22Rv1 (cell line): Measurements from ENCODE around the gene SLC15A3.

Experiments used
- H3K27ac ChIP-seq: fragments of 450-650 bp; 2 replicates; pipeline ENCODE4 v1.5.1; 2017
- ZFX ChIP-seq: fragments of 450-650 bp; IDR thresholded peaks from 2 replicates; pipeline ENCODE4 v1.6.1; 2017; ENCODE audit warnings: antibody characterized with exemption, borderline replicate concordance
- TF ChIP-seq, protein P1 (sequence below): fragments of 450-650 bp; IDR thresholded peaks from 2 replicates; pipeline ENCODE4 v1.5.1; 2017; ENCODE audit warnings: mild to moderate bottlenecking

SLC15A3 gene

GRCh38 chr11:60906132-60906972, 45.6 kb downstream of the SLC15A3 start, which contains the start of gene PRPF19:
Gene PRPF19, minus strand, starts transcription at chr11:60906585. Its CDS starts 203 bp downstream, at chr11:60906382.
- H3K27ac ChIP-seq = peak within 1 kb of the TSS; percentile 91

DNA sequence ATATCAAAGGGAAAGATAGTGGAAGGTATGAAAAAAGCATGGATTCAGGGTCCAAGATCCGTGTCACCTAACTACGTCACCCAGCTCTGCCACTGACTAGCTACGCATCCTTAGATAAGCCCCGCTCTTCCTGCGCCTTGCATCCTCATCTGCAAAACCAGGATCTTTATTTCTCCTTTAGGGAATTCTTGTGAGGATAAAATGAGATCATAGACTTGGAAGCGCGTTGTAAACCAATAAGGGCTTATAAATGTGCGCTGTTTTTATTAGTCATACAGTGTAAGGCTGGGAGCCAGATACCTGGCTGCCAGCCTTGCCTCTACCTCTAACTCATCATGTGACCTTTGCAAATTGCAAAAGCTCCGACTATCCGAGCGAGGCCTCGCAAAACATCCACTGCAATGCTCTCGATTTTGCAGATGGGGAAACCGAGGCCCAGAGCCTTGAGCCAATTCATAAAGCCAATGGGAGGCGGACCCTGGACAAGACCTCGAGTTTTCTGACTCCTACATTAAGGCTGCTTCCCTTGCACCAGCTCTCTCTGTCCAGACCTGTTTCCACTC, 46.3 kb downstream of the SLC15A3 start:
- TF ChIP-seq ZFX = no peak
- TF ChIP-seq, protein P1, sequence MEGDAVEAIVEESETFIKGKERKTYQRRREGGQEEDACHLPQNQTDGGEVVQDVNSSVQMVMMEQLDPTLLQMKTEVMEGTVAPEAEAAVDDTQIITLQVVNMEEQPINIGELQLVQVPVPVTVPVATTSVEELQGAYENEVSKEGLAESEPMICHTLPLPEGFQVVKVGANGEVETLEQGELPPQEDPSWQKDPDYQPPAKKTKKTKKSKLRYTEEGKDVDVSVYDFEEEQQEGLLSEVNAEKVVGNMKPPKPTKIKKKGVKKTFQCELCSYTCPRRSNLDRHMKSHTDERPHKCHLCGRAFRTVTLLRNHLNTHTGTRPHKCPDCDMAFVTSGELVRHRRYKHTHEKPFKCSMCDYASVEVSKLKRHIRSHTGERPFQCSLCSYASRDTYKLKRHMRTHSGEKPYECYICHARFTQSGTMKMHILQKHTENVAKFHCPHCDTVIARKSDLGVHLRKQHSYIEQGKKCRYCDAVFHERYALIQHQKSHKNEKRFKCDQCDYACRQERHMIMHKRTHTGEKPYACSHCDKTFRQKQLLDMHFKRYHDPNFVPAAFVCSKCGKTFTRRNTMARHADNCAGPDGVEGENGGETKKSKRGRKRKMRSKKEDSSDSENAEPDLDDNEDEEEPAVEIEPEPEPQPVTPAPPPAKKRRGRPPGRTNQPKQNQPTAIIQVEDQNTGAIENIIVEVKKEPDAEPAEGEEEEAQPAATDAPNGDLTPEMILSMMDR = no peak
- H3K27ac ChIP-seq = peak overlapping the region; percentile 91

More at GRCh38 chr11:60906132-60906972, 45.6 kb downstream of the SLC15A3 start, which contains the start of gene PRPF19:
- TF ChIP-seq ZFX = no peak
- TF ChIP-seq, protein P1 = no peak

DNA sequence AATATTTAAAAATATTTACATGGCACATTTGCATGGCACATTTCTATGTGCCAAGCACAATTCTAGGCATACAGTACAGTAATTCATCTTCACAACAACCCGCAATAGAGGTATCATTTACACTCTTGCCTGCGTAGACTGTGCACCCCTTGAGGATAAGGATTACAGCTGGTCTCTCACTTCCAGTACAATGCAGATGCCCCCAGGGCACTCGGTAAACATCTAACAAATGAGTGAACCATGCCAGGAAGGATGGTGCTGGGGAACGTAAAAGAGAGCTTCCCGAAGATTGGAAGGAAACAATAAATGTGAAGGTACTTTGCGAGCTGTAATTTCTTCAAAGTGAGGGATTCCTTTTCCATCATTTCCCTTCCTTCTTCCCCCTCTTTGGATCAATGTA, 46.9 kb downstream of the SLC15A3 start:
- TF ChIP-seq ZFX = no peak
- TF ChIP-seq, protein P1 = no peak
- H3K27ac ChIP-seq = peak overlapping the region; percentile 91

DNA sequence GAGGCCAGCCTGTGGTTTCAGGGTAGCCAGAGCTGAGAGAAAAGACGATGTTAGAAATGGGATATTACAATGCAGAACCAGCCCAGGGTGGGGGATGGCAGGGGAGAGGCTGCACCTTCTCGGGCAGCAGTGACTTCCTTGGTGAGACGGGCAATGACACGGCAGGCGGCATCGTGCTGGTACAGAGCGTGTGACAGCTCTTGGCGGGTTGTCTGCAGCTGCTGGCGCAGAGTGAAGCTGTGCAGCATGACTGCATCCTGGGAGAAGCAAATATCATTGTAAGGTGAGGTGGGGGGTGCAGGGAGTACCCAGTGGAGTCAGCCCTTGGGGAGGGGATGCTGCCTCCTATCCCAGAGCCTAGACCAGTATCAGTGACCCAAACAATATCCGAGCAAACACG, 49.4 kb downstream of the SLC15A3 start:
- no peak overlapping the region for H3K27ac ChIP-seq
- TF ChIP-seq ZFX = no peak
- TF ChIP-seq, protein P1 = no peak

- no peak overlapping the region for H3K27ac ChIP-seq
- TF ChIP-seq, protein P1 = no peak
- no peak for TF ChIP-seq ZFX
These were observed 51.1 kb downstream of the SLC15A3 start for GRCh38 chr11:60900673-60901404.

DNA sequence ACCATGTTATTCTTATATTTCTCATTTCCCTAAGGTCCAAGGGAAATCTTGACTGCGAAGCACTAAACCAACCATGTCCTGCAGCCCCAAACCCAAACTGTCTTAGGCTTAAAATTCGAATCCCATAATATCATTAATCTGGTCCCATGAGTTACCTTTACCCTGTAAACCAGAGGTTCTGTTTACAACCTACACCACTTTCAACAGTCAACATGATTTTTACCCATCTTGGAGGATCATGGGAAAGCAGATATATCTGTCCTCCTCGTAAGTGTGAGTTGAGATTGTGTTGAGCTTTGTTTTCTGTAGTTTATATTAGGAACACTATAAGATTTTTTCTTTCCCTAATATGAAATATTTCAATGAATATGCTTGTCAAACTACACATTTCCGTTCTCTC, 52.0 kb downstream of the SLC15A3 start:
- TF ChIP-seq ZFX = no peak
- TF ChIP-seq, protein P1 = no peak
- no peak overlapping the region for H3K27ac ChIP-seq
